Fibroblast of mammary gland (primary cell): Measurements from ENCODE around the gene CEP152.
"Not testable (repeated sequence)": the region's sequence is repeated elsewhere in the genome, so short reads cannot be mapped to it uniquely, and the experiment has no call there.

ENCODE experiments used
- DNase-seq: peaks from one replicate; pipeline ENCODE4 v3.0.0-alpha.2; 2010; ENCODE audit warnings: low read depth
- H3K4me3 ChIP-seq: 2 replicates; pipeline ENCODE4 v1.5.1; 2011; ENCODE audit warnings: low read depth, mild to moderate bottlenecking, low read length, moderate library complexity; ENCODE audit not compliant: control insufficient read depth
- CTCF ChIP-seq: conservative IDR thresholded peaks from 2 replicates; pipeline ENCODE4 v1.5.1; 2011; ENCODE audit warnings: low read depth, low read length, inconsistent platforms; ENCODE audit not compliant: control insufficient read depth, insufficient read depth

Gene CEP152

GRCh38 chr15:48810414-48811324 is at the start of gene CEP152:
TSS of gene CEP152 (minus strand) at chr15:48811069. CDS start at chr15:48805649, 5,420 bp downstream.
- H3K4me3 ChIP-seq: peak within 1 kb of the TSS; percentile 100
- no peak for TF ChIP-seq CTCF
- peak; percentile 100 for DNase-seq

GRCh38 chr15:48859426-48859825 is 48.6 kb upstream of the CEP152 start:
- no peak overlapping the region for H3K4me3 ChIP-seq
- no peak for DNase-seq
- no peak for TF ChIP-seq CTCF

GRCh38 chr15:48858401-48858800 is 47.5 kb upstream of the CEP152 start:
- TF ChIP-seq CTCF: no peak
- H3K4me3 ChIP-seq: no peak overlapping the region
- peak; percentile 72 for DNase-seq

- H3K4me3 ChIP-seq: no peak overlapping the region
- TF ChIP-seq CTCF: no peak
- DNase-seq: no peak
These were observed 46.1 kb upstream of the CEP152 start for GRCh38 chr15:48856942-48857341.

GRCh38 chr15:48855501-48856440 is 44.9 kb upstream of the CEP152 start:
- H3K4me3 ChIP-seq: no peak overlapping the region
- DNase-seq: peak; percentile 68
- peak; percentile 73 for TF ChIP-seq CTCF

- not testable (repeated sequence) for H3K4me3 ChIP-seq, DNase-seq
These were observed 43.6 kb upstream of the CEP152 start for GRCh38 chr15:48854434-48854833.

GRCh38 chr15:48851956-48852355 is 41.1 kb upstream of the CEP152 start:
- no peak for DNase-seq
- no peak overlapping the region for H3K4me3 ChIP-seq
- TF ChIP-seq CTCF: no peak
